Adipose tissue (tissue), 3 donors: ENCODE results near the gene PSG7. TPM values are rescaled to one million over a fixed set of nuclear protein-coding genes. Genes with fewer than 3 reads are reported as not detected.
"Not testable (repeated sequence)": the region's sequence is repeated elsewhere in the genome, so short reads cannot be mapped to it uniquely, and the experiment has no call there.

ENCODE experiments used
- H3K27ac ChIP-seq: one replicate; pipeline ENCODE4 v1.5.1; 2013; ENCODE audit warnings: low read depth, low read length
- WGBS, 3 donors: extraction: QIAGEN DNeasy Blood & Tissue Kit; methylation state at CpG; one replicate each; pipeline ENCODE4 v1.1.7; 2013; 5-methylcytosine and 5-hydroxymethylcytosine counted together
- polyA plus RNA-seq, 3 donors: library from polyadenylated mRNA; stranded (reverse); fragments of 200-250 nt; gene quantifications; one replicate each; pipeline ENCODE4 v1.2.3, GENCODE V29; 2013
- donor health status: healthy with polysubstance abuse.
- donor health status: Bipolar disorder and iron deficiency.
- donor health status: healthy.

The PSG7 gene
- polyA plus RNA-seq, 3 donors, result not detected

DNA sequence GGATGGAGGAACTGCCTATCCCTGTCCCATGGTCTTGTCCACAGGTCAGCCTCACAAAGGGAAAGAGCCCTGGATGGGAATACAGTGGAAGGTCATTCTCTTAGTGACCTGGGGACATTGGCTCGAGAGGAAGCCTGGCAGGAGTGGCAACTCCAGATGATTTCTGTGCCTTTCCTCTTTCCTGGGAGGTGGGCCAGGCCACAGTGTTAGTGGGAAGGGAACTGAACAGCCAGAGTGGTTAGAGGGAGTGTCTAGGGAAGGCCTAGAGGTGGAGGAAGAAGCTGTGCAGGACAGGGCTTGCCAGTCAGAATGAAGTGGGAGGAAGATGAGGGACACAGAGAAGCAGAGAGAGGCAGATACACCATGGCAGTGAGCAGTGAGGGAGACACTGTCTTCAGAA lies 61.1 kb downstream of the PSG7 start:
- WGBS, 3 donors, result 47 to 52% (median 48%) methylated on average over 1 of the region's 1 CpG
- H3K27ac ChIP-seq, result not testable (repeated sequence)

DNA sequence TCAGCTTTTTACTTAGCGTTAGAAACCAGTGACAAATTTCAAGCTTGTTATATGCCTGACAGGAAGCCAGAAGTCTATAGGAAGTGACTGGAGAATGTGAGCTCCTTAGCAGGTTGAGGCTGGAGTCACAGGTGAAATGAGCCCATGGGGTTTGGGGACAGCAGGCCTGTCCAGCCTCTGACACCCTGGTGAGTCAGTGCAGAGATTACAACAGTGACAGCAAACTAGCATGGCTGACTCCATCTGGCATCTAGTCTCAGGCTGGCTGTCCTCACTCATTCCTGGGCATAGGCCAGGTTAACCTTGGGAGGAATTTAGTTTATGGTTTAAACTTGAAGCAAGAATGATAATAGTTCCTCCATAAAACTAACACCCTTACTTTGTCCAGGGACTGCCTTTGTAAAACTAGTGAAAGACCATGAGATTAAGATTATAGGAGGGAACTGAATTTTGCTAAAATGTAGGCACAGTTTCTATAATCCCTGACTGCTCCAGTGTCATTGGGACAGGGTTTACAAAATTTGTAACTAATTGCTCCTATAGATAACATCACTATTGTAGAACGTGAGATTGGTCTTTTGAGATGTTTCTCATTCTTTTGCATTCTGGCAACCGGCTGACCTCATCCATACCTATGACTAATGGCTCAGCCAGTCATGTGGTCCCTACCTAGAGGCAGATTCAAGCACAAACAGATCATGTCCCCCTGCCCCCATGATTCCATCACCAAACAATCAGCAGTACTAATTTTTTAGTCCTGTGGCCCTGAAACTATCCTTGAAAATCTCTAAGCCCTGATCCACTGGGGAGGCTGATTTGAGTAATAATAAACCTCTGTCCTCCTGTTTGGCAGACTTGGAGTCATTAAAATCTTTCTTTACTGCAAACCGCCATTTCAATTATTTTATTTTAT lies 61.9 kb downstream of the PSG7 start:
- 53 to 72% (median 66%) methylated on average over 4 of the region's 4 CpGs for WGBS, 3 donors
- not testable (repeated sequence) for H3K27ac ChIP-seq

GRCh38 chr19:42874136-42874535 lies 62.9 kb downstream of the PSG7 start:
- WGBS, 3 donors, result 72 to 91% (median 75%) methylated on average over 3 of the region's 3 CpGs
- not testable (repeated sequence) for H3K27ac ChIP-seq

Other genes with a start within 250 kb of the PSG7 start
- not detected for gene PSG3, start 196.7 kb downstream of the PSG7 start, polyA plus RNA-seq
- gene PSG8, start 171.5 kb downstream of the PSG7 start, polyA plus RNA-seq, result not detected
- gene PSG1, start 57.5 kb downstream of the PSG7 start, polyA plus RNA-seq, result not detected
- not detected for gene PSG6, start 19.3 kb downstream of the PSG7 start, polyA plus RNA-seq
- not detected for gene PSG11, start 89.3 kb upstream of the PSG7 start, polyA plus RNA-seq
- not detected for gene PSG2, start 145.5 kb upstream of the PSG7 start, polyA plus RNA-seq
- gene PSG5, start 249.3 kb upstream of the PSG7 start, polyA plus RNA-seq, result not detected